GM12878 (cell line): ENCODE measurements around the gene MDGA2.

ENCODE experiments used
- CREB1 ChIP-seq: IDR thresholded peaks from 2 replicates; pipeline ENCODE4 v1.6.1; 2012; ENCODE audit warnings: low read depth, mild to moderate bottlenecking, inconsistent platforms
- CTCF ChIP-seq, 3 experiments: IDR thresholded peaks in 2 of 3; conservative IDR thresholded peaks in 1 of 3; 2 replicates each; pipeline ENCODE4 v1.5.1; 2011; ENCODE audit warnings: low read depth in 3 of 3, low read length in 3 of 3, mild to moderate bottlenecking in 3 of 3, control low read depth in 2 of 3, moderate library complexity in 2 of 3, inconsistent platforms in 1 of 3, mixed read lengths in 1 of 3; ENCODE audit not compliant: control insufficient read depth in 2 of 3, insufficient read depth in 1 of 3; ENCODE audit errors: extremely low read depth in 1 of 3
- LARP7 ChIP-seq: fragments of 450-650 bp; IDR thresholded peaks from 2 replicates; pipeline ENCODE4 v1.6.1; 2017; ENCODE audit warnings: mild to moderate bottlenecking
- SUZ12 ChIP-seq: fragments of 200-600 bp; sonication (generic); IDR thresholded peaks from one replicate; pipeline ENCODE4 v1.6.1; 2018; ENCODE audit warnings: antibody characterized with exemption, mild to moderate bottlenecking; ENCODE audit not compliant: unreplicated experiment

GRCh38 chr14:46793144-46793543, 882.3 kb downstream of the MDGA2 start:
- TF ChIP-seq SUZ12, result no peak
- no peak for TF ChIP-seq LARP7
- no peak for TF ChIP-seq CREB1
- TF ChIP-seq CTCF (IDR thresholded peaks at IDR 0.05 in 2 of 3, conservative IDR thresholded peaks at IDR 0.05 in 1 of 3; ENCODE audit: control insufficient read depth in 2 of 3, extremely low read depth in 1 of 3, insufficient read depth in 1 of 3, low read depth in 3 of 3, low read length in 3 of 3), result no peak
